ENCODE data around the gene CATSPERB. TPM values are rescaled to one million over a fixed set of nuclear protein-coding genes. Genes with fewer than 3 reads are reported as not detected.

The CATSPERB gene
- total and polyA plus RNA-seq, 10 of the 15 experiments (the other 5 are each of a cell fraction or from before 2014, with no cell fraction given), result not detected

GRCh38 chr14:91548108-91548507, 183.8 kb downstream of the CATSPERB start (continued):
- TF ChIP-seq, protein P1, sequence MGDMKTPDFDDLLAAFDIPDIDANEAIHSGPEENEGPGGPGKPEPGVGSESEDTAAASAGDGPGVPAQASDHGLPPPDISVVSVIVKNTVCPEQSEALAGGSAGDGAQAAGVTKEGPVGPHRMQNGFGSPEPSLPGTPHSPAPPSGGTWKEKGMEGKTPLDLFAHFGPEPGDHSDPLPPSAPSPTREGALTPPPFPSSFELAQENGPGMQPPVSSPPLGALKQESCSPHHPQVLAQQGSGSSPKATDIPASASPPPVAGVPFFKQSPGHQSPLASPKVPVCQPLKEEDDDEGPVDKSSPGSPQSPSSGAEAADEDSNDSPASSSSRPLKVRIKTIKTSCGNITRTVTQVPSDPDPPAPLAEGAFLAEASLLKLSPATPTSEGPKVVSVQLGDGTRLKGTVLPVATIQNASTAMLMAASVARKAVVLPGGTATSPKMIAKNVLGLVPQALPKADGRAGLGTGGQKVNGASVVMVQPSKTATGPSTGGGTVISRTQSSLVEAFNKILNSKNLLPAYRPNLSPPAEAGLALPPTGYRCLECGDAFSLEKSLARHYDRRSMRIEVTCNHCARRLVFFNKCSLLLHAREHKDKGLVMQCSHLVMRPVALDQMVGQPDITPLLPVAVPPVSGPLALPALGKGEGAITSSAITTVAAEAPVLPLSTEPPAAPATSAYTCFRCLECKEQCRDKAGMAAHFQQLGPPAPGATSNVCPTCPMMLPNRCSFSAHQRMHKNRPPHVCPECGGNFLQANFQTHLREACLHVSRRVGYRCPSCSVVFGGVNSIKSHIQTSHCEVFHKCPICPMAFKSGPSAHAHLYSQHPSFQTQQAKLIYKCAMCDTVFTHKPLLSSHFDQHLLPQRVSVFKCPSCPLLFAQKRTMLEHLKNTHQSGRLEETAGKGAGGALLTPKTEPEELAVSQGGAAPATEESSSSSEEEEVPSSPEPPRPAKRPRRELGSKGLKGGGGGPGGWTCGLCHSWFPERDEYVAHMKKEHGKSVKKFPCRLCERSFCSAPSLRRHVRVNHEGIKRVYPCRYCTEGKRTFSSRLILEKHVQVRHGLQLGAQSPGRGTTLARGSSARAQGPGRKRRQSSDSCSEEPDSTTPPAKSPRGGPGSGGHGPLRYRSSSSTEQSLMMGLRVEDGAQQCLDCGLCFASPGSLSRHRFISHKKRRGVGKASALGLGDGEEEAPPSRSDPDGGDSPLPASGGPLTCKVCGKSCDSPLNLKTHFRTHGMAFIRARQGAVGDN (IDR thresholded peaks at IDR 0.05), result no peak

DNA sequence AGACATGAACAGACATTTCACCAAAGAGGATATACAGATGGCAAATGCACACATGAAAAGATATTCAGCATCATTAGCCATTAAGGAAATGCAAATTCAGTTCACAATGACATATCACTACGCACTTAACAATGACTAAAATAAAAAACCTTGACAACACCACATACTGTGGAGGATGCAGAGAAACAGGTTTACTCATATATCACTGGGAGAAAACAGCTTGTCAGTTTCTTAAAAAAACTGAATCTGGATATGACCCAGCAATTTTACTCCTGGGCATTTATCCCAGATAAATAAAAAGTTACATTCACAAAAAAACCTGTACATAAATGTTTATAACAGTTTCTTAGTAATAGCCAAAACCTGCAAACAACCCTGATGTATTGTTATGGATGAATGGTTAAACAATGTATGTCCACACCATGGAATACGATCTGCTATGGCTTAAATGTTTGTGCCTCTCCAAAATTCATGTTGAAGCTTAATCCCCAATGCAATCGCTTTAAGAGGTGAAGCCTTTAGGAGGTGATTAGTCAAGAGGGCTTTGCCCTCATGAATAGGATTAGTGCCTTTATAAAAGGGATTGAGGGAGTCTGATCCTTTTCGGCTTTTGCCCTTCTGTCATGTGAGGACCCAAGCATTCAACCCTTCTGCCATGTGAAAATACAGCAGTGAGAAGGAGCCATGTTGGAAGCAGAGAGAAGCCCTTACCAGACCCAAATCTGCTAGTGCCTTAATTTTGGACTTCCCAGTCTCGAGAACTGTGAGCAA, 185.8 kb downstream of the CATSPERB start:
- H3K36me3 ChIP-seq (ENCODE audit: control insufficient read depth in 2 of 2, insufficient read depth in 2 of 2, low read length in 1 of 2), result no peaks in the 10 kb centered on the region
- H3K4me2 ChIP-seq (ENCODE audit: control insufficient read depth, insufficient read depth), result no peak overlapping the region
- intact Hi-C loops (cut with micrococcal nuclease; ENCODE audit: unreplicated experiment), result no loop called here
- H3K4me1 ChIP-seq (ENCODE audit: control insufficient read depth, insufficient read depth, low read length), result no peaks in the 10 kb centered on the region
- no peak overlapping the region for H3K27ac ChIP-seq (ENCODE audit: control insufficient read depth, insufficient read depth)
- WGBS (ENCODE audit: insufficient coverage, insufficient replicate concordance, low lambda C conversion rate, missing lambda C conversion rate), result 43% methylated on average over 5 of the region's 5 CpGs
- ATAC-seq, result no peak
- no peak overlapping the region for H2AFZ ChIP-seq (ENCODE audit: control insufficient read depth, low read depth, low read length)
- DNase-seq (ENCODE audit: low read depth, low spot score), result no peak
- ChIA-PET RAD21 (ENCODE audit: unreplicated experiment) (no interaction called here), CTCF (no interaction called here), POLR2A (no interaction called here), SMC1A (ENCODE audit: uncharacterized antibody, unreplicated experiment) (no interaction called here)
- no peaks in the 10 kb centered on the region for H3K79me2 ChIP-seq (ENCODE audit: control insufficient read depth, insufficient read depth, low read length)
- H3K4me3 ChIP-seq, result no peak overlapping the region
- no peak for FAIRE-seq
- H3K9me3 ChIP-seq (replicated peaks; ENCODE audit: control insufficient read depth, insufficient read depth, low read length), result peaks cover 2% of the 10 kb centered on the region; the same call in 1 of the 3 replicates
- no TSS peak for BruUV-seq (replicated peaks)
- H3K27me3 ChIP-seq (replicated peaks in 1 of 2; ENCODE audit: control insufficient read depth in 2 of 2, insufficient read depth in 2 of 2, low read length in 1 of 2), result no peaks in the 10 kb centered on the region
- in situ Hi-C loops (cut with MboI), result no loop called here
- H3K9ac ChIP-seq (ENCODE audit: control insufficient read depth, insufficient read depth, low read length), result no peak overlapping the region
- no peaks in the 10 kb centered on the region for H4K20me1 ChIP-seq (ENCODE audit: control insufficient read depth, insufficient read depth)
- TF ChIP-seq KLF5 (IDR thresholded peaks at IDR 0.05; ENCODE audit: partially characterized antibody) (no peak), IRF4 (IDR thresholded peaks at IDR 0.05; ENCODE audit: low read depth, low read length) (no peak), JUND (IDR thresholded peaks at IDR 0.05; ENCODE audit: low read depth, low read length) (no peak), ZBED1 (IDR thresholded peaks at IDR 0.05; ENCODE audit: borderline replicate concordance) (no peak), CREB1 (IDR thresholded peaks at IDR 0.05; ENCODE audit: low read depth) (no peak), GATAD2B (conservative IDR thresholded peaks at IDR 0.05; ENCODE audit: low read depth) (no peak), NFYB (IDR thresholded peaks at IDR 0.05; ENCODE audit: insufficient read depth, low read depth, low read length) (no peak), NFYA (IDR thresholded peaks at IDR 0.05; ENCODE audit: borderline replicate concordance, low read depth, low read length) (no peak), ETV6 (conservative IDR thresholded peaks at IDR 0.05 in 1 of 2, IDR thresholded peaks at IDR 0.05 in 1 of 2; ENCODE audit: borderline replicate concordance in 1 of 2, low read depth in 1 of 2) (no peak), MTA2 (IDR thresholded peaks at IDR 0.05; ENCODE audit: low read depth) (no peak), LARP7 (IDR thresholded peaks at IDR 0.05) (no peak)
- TF ChIP-seq, protein P2, sequence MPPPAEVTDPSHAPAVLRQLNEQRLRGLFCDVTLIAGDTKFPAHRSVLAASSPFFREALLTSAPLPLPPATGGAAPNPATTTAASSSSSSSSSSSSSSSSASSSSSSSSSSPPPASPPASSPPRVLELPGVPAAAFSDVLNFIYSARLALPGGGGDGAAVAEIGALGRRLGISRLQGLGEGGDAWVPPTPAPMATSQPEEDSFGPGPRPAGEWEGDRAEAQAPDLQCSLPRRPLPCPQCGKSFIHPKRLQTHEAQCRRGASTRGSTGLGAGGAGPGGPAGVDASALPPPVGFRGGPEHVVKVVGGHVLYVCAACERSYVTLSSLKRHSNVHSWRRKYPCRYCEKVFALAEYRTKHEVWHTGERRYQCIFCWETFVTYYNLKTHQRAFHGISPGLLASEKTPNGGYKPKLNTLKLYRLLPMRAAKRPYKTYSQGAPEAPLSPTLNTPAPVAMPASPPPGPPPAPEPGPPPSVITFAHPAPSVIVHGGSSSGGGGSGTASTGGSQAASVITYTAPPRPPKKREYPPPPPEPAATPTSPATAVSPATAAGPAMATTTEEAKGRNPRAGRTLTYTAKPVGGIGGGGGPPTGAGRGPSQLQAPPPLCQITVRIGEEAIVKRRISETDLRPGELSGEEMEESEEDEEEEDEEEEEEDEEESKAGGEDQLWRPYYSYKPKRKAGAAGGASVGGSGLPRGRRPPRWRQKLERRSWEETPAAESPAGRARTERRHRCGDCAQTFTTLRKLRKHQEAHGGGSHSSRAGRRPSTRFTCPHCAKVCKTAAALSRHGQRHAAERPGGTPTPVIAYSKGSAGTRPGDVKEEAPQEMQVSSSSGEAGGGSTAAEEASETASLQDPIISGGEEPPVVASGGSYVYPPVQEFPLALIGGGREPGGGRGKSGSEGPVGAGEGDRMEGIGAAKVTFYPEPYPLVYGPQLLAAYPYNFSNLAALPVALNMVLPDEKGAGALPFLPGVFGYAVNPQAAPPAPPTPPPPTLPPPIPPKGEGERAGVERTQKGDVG (CRISPR knock-in tag; IDR thresholded peaks at IDR 0.05), result no peak
- TF ChIP-seq, protein P3, sequence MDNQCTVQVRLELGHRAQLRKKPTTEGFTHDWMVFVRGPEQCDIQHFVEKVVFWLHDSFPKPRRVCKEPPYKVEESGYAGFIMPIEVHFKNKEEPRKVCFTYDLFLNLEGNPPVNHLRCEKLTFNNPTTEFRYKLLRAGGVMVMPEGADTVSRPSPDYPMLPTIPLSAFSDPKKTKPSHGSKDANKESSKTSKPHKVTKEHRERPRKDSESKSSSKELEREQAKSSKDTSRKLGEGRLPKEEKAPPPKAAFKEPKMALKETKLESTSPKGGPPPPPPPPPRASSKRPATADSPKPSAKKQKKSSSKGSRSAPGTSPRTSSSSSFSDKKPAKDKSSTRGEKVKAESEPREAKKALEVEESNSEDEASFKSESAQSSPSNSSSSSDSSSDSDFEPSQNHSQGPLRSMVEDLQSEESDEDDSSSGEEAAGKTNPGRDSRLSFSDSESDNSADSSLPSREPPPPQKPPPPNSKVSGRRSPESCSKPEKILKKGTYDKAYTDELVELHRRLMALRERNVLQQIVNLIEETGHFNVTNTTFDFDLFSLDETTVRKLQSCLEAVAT (IDR thresholded peaks at IDR 0.05), result no peak

Data from GM12878 (cell line).